Mucosa of stomach (tissue), 1 donor: ENCODE measurements around the gene VPREB1.
"Not testable (repeated sequence)": the region's sequence is repeated elsewhere in the genome, so short reads cannot be mapped to it uniquely, and the experiment has no call there.

ENCODE experiments used
- H3K27me3 ChIP-seq: one replicate; pipeline ENCODE4 v1.7.0; 2013; ENCODE audit warnings: mild to moderate bottlenecking, low read length; ENCODE audit not compliant: control insufficient read depth, insufficient read depth
- H3K36me3 ChIP-seq: one replicate; pipeline ENCODE4 v1.7.0; 2013; ENCODE audit warnings: low read length; ENCODE audit not compliant: control insufficient read depth, insufficient read depth
- H3K4me1 ChIP-seq: one replicate; pipeline ENCODE4 v1.7.0; 2013; ENCODE audit warnings: mild to moderate bottlenecking, low read length; ENCODE audit not compliant: control insufficient read depth, insufficient read depth
- H3K4me3 ChIP-seq: one replicate; pipeline ENCODE4 v1.7.0; 2013; ENCODE audit warnings: low read length
- H3K9ac ChIP-seq: one replicate; pipeline ENCODE4 v1.7.0; 2013; ENCODE audit warnings: mild to moderate bottlenecking, low read length, moderate library complexity
- H3K9me3 ChIP-seq: one replicate; pipeline ENCODE4 v1.7.0; 2013; ENCODE audit warnings: mild to moderate bottlenecking, low read length, moderate library complexity; ENCODE audit not compliant: control insufficient read depth
- donor health status: Pancreatic carcinoma.

The VPREB1 gene

DNA sequence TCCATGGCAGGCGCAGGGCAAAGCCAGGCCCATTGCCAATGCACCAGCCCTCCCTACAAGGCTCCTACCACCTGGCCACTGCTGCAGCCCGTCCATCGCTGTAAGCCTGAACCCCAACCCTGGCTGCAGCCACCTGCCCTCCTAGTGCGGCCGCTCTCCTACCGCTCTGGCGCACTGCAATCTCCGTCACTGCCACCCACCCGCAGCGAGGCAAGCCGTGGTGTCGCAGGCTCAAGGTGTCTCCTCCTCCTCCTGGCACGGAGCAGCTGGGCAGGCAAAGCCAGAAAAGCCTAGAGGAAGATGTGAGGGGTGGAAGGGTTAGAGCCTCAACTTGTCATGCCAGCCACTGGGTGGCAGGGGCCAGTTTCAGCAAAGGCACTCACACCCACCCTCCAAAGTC, 50.1 kb downstream of the VPREB1 start:
- not testable (repeated sequence) for H3K9me3 ChIP-seq, H3K27me3 ChIP-seq, H3K9ac ChIP-seq, H3K4me3 ChIP-seq, H3K36me3 ChIP-seq, H3K4me1 ChIP-seq
